GM23338 (cell line): ENCODE results near the gene BEST2.

Experiments
- CTCF ChIP-seq, 2 experiments: fragments of 200-600 bp in 1 of 2; sonication (generic) in 1 of 2; conservative IDR thresholded peaks; 2 replicates each; pipeline versions ENCODE4 v1.5.1 to v1.6.1; 2016 to 2017; ENCODE audit warnings: antibody characterized with exemption in 2 of 2, low read depth in 2 of 2, mild to moderate bottlenecking in 2 of 2, moderate library complexity in 1 of 2
- EZH2 ChIP-seq: fragments of 200-600 bp; sonication (generic); IDR thresholded peaks from one replicate; pipeline ENCODE4 v1.8.0; 2017; ENCODE audit warnings: antibody characterized with exemption, mild to moderate bottlenecking, low read depth; ENCODE audit not compliant: unreplicated experiment
- JUNB ChIP-seq: IDR thresholded peaks from one replicate; pipeline ENCODE4 v1.6.1; 2016; ENCODE audit warnings: antibody characterized with exemption; ENCODE audit not compliant: unreplicated experiment
- NANOG ChIP-seq: IDR thresholded peaks from 2 replicates; pipeline ENCODE4 v1.6.1; 2016; ENCODE audit warnings: antibody characterized with exemption, borderline replicate concordance
- POLR2AphosphoS5 ChIP-seq: IDR thresholded peaks from 2 replicates; pipeline ENCODE4 v1.6.1; 2016; ENCODE audit warnings: antibody characterized with exemption, low read depth
- REST ChIP-seq: IDR thresholded peaks from one replicate; pipeline ENCODE4 v1.6.1; 2018; ENCODE audit warnings: antibody characterized with exemption; ENCODE audit not compliant: unreplicated experiment
- STAT1 ChIP-seq: IDR thresholded peaks from one replicate; pipeline ENCODE4 v1.6.1; 2016; ENCODE audit warnings: antibody characterized with exemption; ENCODE audit not compliant: unreplicated experiment

GRCh38 chr19:12722566-12723380, 28.8 kb upstream of the BEST2 start:
- TF ChIP-seq CTCF (conservative IDR thresholded peaks at IDR 0.05; ENCODE audit: low read depth in 2 of 2) (no peak), POLR2AphosphoS5 (peak; percentile 83), EZH2 (no peak), JUNB (no peak), NANOG (no peak), REST (no peak), STAT1 (no peak)
